HCT116 (cell line): ENCODE data around the gene PEMT. TPM values are rescaled to one million over a fixed set of nuclear protein-coding genes. Genes with fewer than 3 reads are reported as not detected.

Source experiments
- ATAC-seq: fragments of 200-7000 bp; cut with Tn5 transposase; 2 replicates; pipeline ENCODE4 v1.9.1; 2020; ENCODE audit warnings: mild to moderate bottlenecking, moderate library complexity
- BruUV-seq: library from RNA; stranded (reverse); fragments of 400-500 nt; replicated peaks from 2 replicates; lab custom pipeline; 2021; lab: Mats Ljungman, UMichigan
- CTCF ChIA-PET: fragments of 300-600 bp; sonication (Branson Sonifier 250); formaldehyde crosslinking; loops from one replicate; lab custom pipeline; 2021; ENCODE audit warnings: antibody characterized with exemption; lab: Charles Lee
- POLR2A ChIA-PET: fragments of 300-600, 350-600 bp; sonication (Branson Sonifier 250); formaldehyde crosslinking; loops from one replicate; lab custom pipeline; 2021; ENCODE audit warnings: antibody characterized with exemption; lab: Charles Lee
- RAD21 ChIA-PET, 2 experiments: fragments of 300-600 bp; sonication (Branson Sonifier 250); formaldehyde crosslinking; loops; one replicate each; lab custom pipeline; 2023; ENCODE audit warnings: low total read pairs in 2 of 2; ENCODE audit not compliant: uncharacterized antibody in 2 of 2, unreplicated experiment in 2 of 2, low non-redundant PET in 1 of 2; lab: Charles Lee
- DNase-seq: peaks from one replicate; pipeline ENCODE4 v3.0.0-alpha.2; 2010; ENCODE audit warnings: low read depth, low spot score
- H2AFZ ChIP-seq: fragments of 200-600 bp; shearing (Covaris generic), sonication (generic); 2 replicates; pipeline ENCODE4 v1.6.1; 2017; ENCODE audit warnings: low read depth, mixed run types, mixed read lengths, antibody characterized with exemption, low read length; ENCODE audit not compliant: poor library complexity, severe bottlenecking
- H3K27ac ChIP-seq: 2 replicates; pipeline ENCODE4 v1.5.1; 2012; ENCODE audit warnings: low read depth, low read length
- H3K27me3 ChIP-seq: fragments of 200-600 bp; sonication (generic); 2 replicates; pipeline ENCODE4 v1.6.1; 2016; ENCODE audit warnings: mixed run types, low read length, mixed read lengths; ENCODE audit not compliant: insufficient read depth
- H3K36me3 ChIP-seq, 2 experiments: fragments of 200-500 bp in 1 of 2; fragments of 200-600 bp in 1 of 2; sonication (Bioruptor generic) in 1 of 2; sonication (generic) in 1 of 2; 2 replicates each; pipeline versions ENCODE4 v1.5.1 to v1.6.1; 2014 to 2016; ENCODE audit warnings: low read length in 2 of 2, inconsistent platforms in 1 of 2, mixed read lengths in 1 of 2, mixed run types in 1 of 2; ENCODE audit not compliant: insufficient read depth in 2 of 2, control insufficient read depth in 1 of 2
- H3K4me1 ChIP-seq, 2 experiments: fragments of 200-600 bp in 1 of 2; sonication (generic) in 1 of 2; 2 replicates each; pipeline versions ENCODE4 v1.5.1 to v1.6.1; 2012 to 2017; ENCODE audit warnings: low read length in 2 of 2, inconsistent platforms in 1 of 2, mild to moderate bottlenecking in 1 of 2, mixed read lengths in 1 of 2, mixed run types in 1 of 2, moderate library complexity in 1 of 2; ENCODE audit not compliant: insufficient read depth in 2 of 2, control insufficient read depth in 1 of 2
- H3K4me2 ChIP-seq: fragments of 200-600 bp; sonication (generic); 2 replicates; pipeline ENCODE4 v1.6.1; 2017; ENCODE audit warnings: mixed run types, low read length, mixed read lengths
- H3K4me3 ChIP-seq, 2 experiments: fragments of 200-600 bp in 1 of 2; sonication (generic) in 1 of 2; replicated peaks in 1 of 2; 2 replicates each; pipeline ENCODE4 v1.5.1; 2011 to 2016; ENCODE audit warnings: low read length in 2 of 2, control low read depth in 1 of 2, low read depth in 1 of 2, mild to moderate bottlenecking in 1 of 2, mixed read lengths in 1 of 2, mixed run types in 1 of 2
- H3K79me2 ChIP-seq: fragments of 200-600 bp; sonication (generic); 2 replicates; pipeline ENCODE4 v1.6.1; 2017; ENCODE audit warnings: mild to moderate bottlenecking, mixed run types, low read length, moderate library complexity, mixed read lengths; ENCODE audit not compliant: insufficient read depth
- H3K9ac ChIP-seq: fragments of 200-600 bp; sonication (generic); 2 replicates; pipeline ENCODE4 v1.6.1; 2016; ENCODE audit warnings: low read length, mixed read lengths
- H3K9me2 ChIP-seq: fragments of 200-600 bp; sonication (generic), shearing (Covaris generic); 2 replicates; pipeline ENCODE4 v1.6.1; 2017; ENCODE audit warnings: mixed run types, mild to moderate bottlenecking, moderate library complexity; ENCODE audit not compliant: insufficient read depth
- H3K9me3 ChIP-seq, 2 experiments: fragments of 200-500 bp in 1 of 2; fragments of 200-600 bp in 1 of 2; sonication (Bioruptor generic) in 1 of 2; sonication (generic) in 1 of 2; 2 replicates each; pipeline ENCODE4 v1.6.1; 2014 to 2017; ENCODE audit warnings: low read length in 2 of 2, mixed read lengths in 2 of 2, inconsistent platforms in 1 of 2, low read depth in 1 of 2, mild to moderate bottlenecking in 1 of 2, mixed run types in 1 of 2, moderate library complexity in 1 of 2; ENCODE audit not compliant: control insufficient read depth in 1 of 2, insufficient read depth in 1 of 2
- H4K20me1 ChIP-seq: fragments of 200-600 bp; sonication (generic), shearing (Covaris generic); 2 replicates; pipeline ENCODE4 v1.6.1; 2017; ENCODE audit warnings: mixed run types, mild to moderate bottlenecking, moderate library complexity; ENCODE audit not compliant: insufficient read depth
- ATF3 ChIP-seq: IDR thresholded peaks from 2 replicates; pipeline ENCODE4 v1.6.1; 2012
- CTCF ChIP-seq, 3 experiments: fragments of 200-600 bp in 1 of 3; sonication (generic) in 1 of 3; IDR thresholded peaks in 2 of 3; conservative IDR thresholded peaks in 1 of 3; 2 replicates each; pipeline ENCODE4 v1.5.1; 2012 to 2017; ENCODE audit warnings: low read depth in 2 of 3, low read length in 2 of 3, antibody characterized with exemption in 1 of 3, borderline replicate concordance in 1 of 3, control low read depth in 1 of 3, mild to moderate bottlenecking in 1 of 3, mixed read lengths in 1 of 3, mixed run types in 1 of 3, moderate library complexity in 1 of 3; ENCODE audit not compliant: insufficient read depth in 1 of 3
- EGR1 ChIP-seq: IDR thresholded peaks from 2 replicates; pipeline ENCODE4 v1.6.1; 2012; ENCODE audit warnings: low read depth
- ELF1 ChIP-seq: IDR thresholded peaks from 2 replicates; pipeline ENCODE4 v1.6.1; 2012; ENCODE audit warnings: low read depth, borderline replicate concordance
- EZH2 ChIP-seq: fragments of 200-600 bp; sonication (generic); IDR thresholded peaks from 2 replicates; pipeline ENCODE4 v1.6.1; 2017; ENCODE audit warnings: antibody characterized with exemption, mixed run types
- JUND ChIP-seq: IDR thresholded peaks from 2 replicates; pipeline ENCODE4 v1.6.1; 2012
- MAX ChIP-seq: IDR thresholded peaks from 2 replicates; pipeline ENCODE4 v1.6.1; 2012
- YY1 ChIP-seq: IDR thresholded peaks from 2 replicates; pipeline ENCODE4 v1.6.1; 2011; ENCODE audit warnings: low read length, low read depth, moderate library complexity, mild to moderate bottlenecking; ENCODE audit not compliant: insufficient replicate concordance; ENCODE audit errors: extremely low read depth
- ZBTB33 ChIP-seq: IDR thresholded peaks from 2 replicates; pipeline ENCODE4 v1.6.1; 2011; ENCODE audit warnings: mild to moderate bottlenecking, low read length, moderate library complexity; ENCODE audit not compliant: insufficient replicate concordance; ENCODE audit errors: extremely low read depth
- ZNF274 ChIP-seq: fragments of 200-500 bp; sonication (Bioruptor generic); IDR thresholded peaks from 2 replicates; pipeline ENCODE4 v1.6.1; 2014; ENCODE audit warnings: mild to moderate bottlenecking, low read depth, low read length, inconsistent platforms
- intact Hi-C: fragments of 100-400 bp; cut with micrococcal nuclease; formaldehyde crosslinking; loops from 2 replicates; pipeline ENCODE4 v1.10.0; 2022
- total RNA-seq: library from RNA; stranded (reverse); gene quantifications from one replicate; pipeline ENCODE4 v1.2.1, GENCODE V29; 2021; ENCODE audit not compliant: unreplicated experiment

Gene PEMT
- total RNA-seq, 1 experiment from 2014 or later: 52.1 TPM

GRCh38 chr17:17506181-17506741 is 85.2 kb downstream of the PEMT start:
- H3K27ac ChIP-seq: no peak overlapping the region
- no peaks in the 10 kb centered on the region for H3K79me2 ChIP-seq
- ChIA-PET POLR2A (no interaction called here), RAD21 (no interaction called here), CTCF (interaction anchor here (3.3 kb wide), 1 partner anchor 10 kb away, joined by 14 read pairs; the partner anchor contains the start of gene RASD1)
- BruUV-seq: no TSS peak
- ATAC-seq: no peak
- no peak overlapping the region for H3K4me3 ChIP-seq
- H2AFZ ChIP-seq: no peak overlapping the region
- no peaks in the 10 kb centered on the region for H3K36me3 ChIP-seq
- intact Hi-C loops: no loop called here
- no peak for DNase-seq
- H3K27me3 ChIP-seq: no peaks in the 10 kb centered on the region
- no peaks in the 10 kb centered on the region for H3K9me3 ChIP-seq
- no peak overlapping the region for H3K9ac ChIP-seq
- peaks cover 0 to 15% of the 10 kb centered on the region in 2 experiments; a peak in 2 of 4 replicates for H3K4me1 ChIP-seq
- no peaks in the 10 kb centered on the region for H3K9me2 ChIP-seq
- H4K20me1 ChIP-seq: no peaks in the 10 kb centered on the region
- H3K4me2 ChIP-seq: no peak overlapping the region
- TF ChIP-seq CTCF (IDR thresholded peaks at IDR 0.05 in 2 of 3, conservative IDR thresholded peaks at IDR 0.05 in 1 of 3; ENCODE audit: borderline replicate concordance in 1 of 3, insufficient read depth in 1 of 3, low read depth in 2 of 3, low read length in 2 of 3): no peak

- Histone ChIP-seq H3K9me2 (no peaks in the 10 kb centered on the region), H3K79me2 (no peaks in the 10 kb centered on the region), H2AFZ (no peak overlapping the region), H3K27ac (no peak overlapping the region), H3K27me3 (no peaks in the 10 kb centered on the region), H4K20me1 (no peaks in the 10 kb centered on the region), H3K4me3 (no peak overlapping the region), H3K4me1 (peaks cover 0 to 10% of the 10 kb centered on the region in 2 experiments; a peak in 2 of 4 replicates), H3K36me3 (no peaks in the 10 kb centered on the region), H3K9me3 (no peaks in the 10 kb centered on the region), H3K9ac (no peak overlapping the region), H3K4me2 (no peak overlapping the region)
- no TSS peak for BruUV-seq
- ChIA-PET POLR2A (no interaction called here), RAD21 (no interaction called here), CTCF (interaction anchor here (3.3 kb wide), 1 partner anchor 9 kb away, joined by 14 read pairs; the partner anchor contains the start of gene RASD1)
- intact Hi-C loops: no loop called here
- DNase-seq (no peak), ATAC-seq (no peak)
- TF ChIP-seq YY1 (no peak), ZNF274 (no peak), ELF1 (no peak), JUND (no peak), ZBTB33 (no peak), MAX (no peak), ATF3 (no peak), EGR1 (no peak), EZH2 (no peak)
Measured at GRCh38 chr17:17505610-17506171, 85.8 kb downstream of the PEMT start.
